IPS-15b (cell line): ENCODE results near the gene ANKRD11.
"Not testable (repeated sequence)": the region's sequence is repeated elsewhere in the genome, so short reads cannot be mapped to it uniquely, and the experiment has no call there.

ENCODE experiments used
- H3K27me3 ChIP-seq: one replicate; pipeline ENCODE4 v1.6.1; 2013; ENCODE audit warnings: low read length; ENCODE audit not compliant: control insufficient read depth, insufficient read depth
- H3K36me3 ChIP-seq: one replicate; pipeline ENCODE4 v1.6.1; 2013; ENCODE audit warnings: low read length; ENCODE audit not compliant: control insufficient read depth, insufficient read depth
- H3K4me1 ChIP-seq: one replicate; pipeline ENCODE4 v1.6.1; 2013; ENCODE audit warnings: mild to moderate bottlenecking, low read length; ENCODE audit not compliant: control insufficient read depth, insufficient read depth
- H3K4me3 ChIP-seq: one replicate; pipeline ENCODE4 v1.5.1; 2013; ENCODE audit warnings: low read depth, low read length
- H3K9ac ChIP-seq: one replicate; pipeline ENCODE4 v1.6.1; 2013; ENCODE audit warnings: low read depth, mild to moderate bottlenecking, low read length
- H3K9me3 ChIP-seq: one replicate; pipeline ENCODE4 v1.6.1; 2013; ENCODE audit warnings: mild to moderate bottlenecking, low read length; ENCODE audit not compliant: control insufficient read depth, insufficient read depth

The ANKRD11 gene

GRCh38 chr16:89329830-89330176 lies 160.6 kb downstream of the ANKRD11 start:
- not testable (repeated sequence) for H3K27me3 ChIP-seq, H3K9me3 ChIP-seq, H3K36me3 ChIP-seq, H3K4me3 ChIP-seq, H3K9ac ChIP-seq
- H3K4me1 ChIP-seq = peaks cover 14% of the 10 kb centered on the region

- H3K4me1 ChIP-seq = peaks cover 15% of the 10 kb centered on the region
- not testable (repeated sequence) for H3K9ac ChIP-seq, H3K27me3 ChIP-seq, H3K9me3 ChIP-seq, H3K4me3 ChIP-seq, H3K36me3 ChIP-seq
These were observed 161.7 kb downstream of the ANKRD11 start for GRCh38 chr16:89328412-89329400.

GRCh38 chr16:89326721-89327120 lies 163.6 kb downstream of the ANKRD11 start:
- no peaks in the 10 kb centered on the region for H3K27me3 ChIP-seq
- H3K4me1 ChIP-seq = peaks cover 11% of the 10 kb centered on the region
- H3K9ac ChIP-seq = no peak overlapping the region

GRCh38 chr16:89325861-89326471 lies 164.4 kb downstream of the ANKRD11 start:
- no peaks in the 10 kb centered on the region for H3K27me3 ChIP-seq
- no peaks in the 10 kb centered on the region for H3K9me3 ChIP-seq
- no peak overlapping the region for H3K9ac ChIP-seq
- H3K36me3 ChIP-seq = no peaks in the 10 kb centered on the region
- H3K4me1 ChIP-seq = peaks cover 16% of the 10 kb centered on the region
- no peak overlapping the region for H3K4me3 ChIP-seq

More at GRCh38 chr16:89326721-89327120, 163.6 kb downstream of the ANKRD11 start:
- Histone ChIP-seq H3K9me3 (no peaks in the 10 kb centered on the region), H3K4me3 (no peak overlapping the region), H3K36me3 (no peaks in the 10 kb centered on the region)

GRCh38 chr16:89324056-89325010 lies 166.0 kb downstream of the ANKRD11 start:
- peaks cover 3% of the 10 kb centered on the region for H3K36me3 ChIP-seq
- peaks cover 27% of the 10 kb centered on the region for H3K4me1 ChIP-seq
- H3K9ac ChIP-seq = peak overlapping the region; percentile 40
- H3K27me3 ChIP-seq = no peaks in the 10 kb centered on the region
- H3K4me3 ChIP-seq = no peak overlapping the region
- no peaks in the 10 kb centered on the region for H3K9me3 ChIP-seq

- no peak overlapping the region for H3K4me3 ChIP-seq
- peaks cover 4% of the 10 kb centered on the region for H3K36me3 ChIP-seq
- H3K9ac ChIP-seq = peak overlapping the region; percentile 62
- H3K27me3 ChIP-seq = no peaks in the 10 kb centered on the region
- H3K9me3 ChIP-seq = no peaks in the 10 kb centered on the region
- peaks cover 27% of the 10 kb centered on the region for H3K4me1 ChIP-seq
These were observed 167.0 kb downstream of the ANKRD11 start for GRCh38 chr16:89323120-89323960.

- Histone ChIP-seq H3K9me3 (no peaks in the 10 kb centered on the region), H3K9ac (no peak overlapping the region), H3K4me1 (peaks cover 27% of the 10 kb centered on the region), H3K36me3 (peaks cover 4% of the 10 kb centered on the region), H3K4me3 (no peak overlapping the region), H3K27me3 (no peaks in the 10 kb centered on the region)
These were observed 167.8 kb downstream of the ANKRD11 start for GRCh38 chr16:89322321-89323119.

GRCh38 chr16:89320782-89321501 lies 169.4 kb downstream of the ANKRD11 start:
- Histone ChIP-seq H3K9me3 (no peaks in the 10 kb centered on the region), H3K9ac (peak overlapping the region; percentile 60), H3K36me3 (peaks cover 9% of the 10 kb centered on the region), H3K27me3 (no peaks in the 10 kb centered on the region), H3K4me3 (no peak overlapping the region), H3K4me1 (peaks cover 31% of the 10 kb centered on the region)

GRCh38 chr16:89319886-89320781 lies 170.2 kb downstream of the ANKRD11 start:
- Histone ChIP-seq H3K9ac (peak overlapping the region; percentile 60), H3K36me3 (peaks cover 15% of the 10 kb centered on the region), H3K27me3 (no peaks in the 10 kb centered on the region), H3K4me3 (no peak overlapping the region), H3K4me1 (peaks cover 31% of the 10 kb centered on the region), H3K9me3 (no peaks in the 10 kb centered on the region)
